GM13976 (cell line): ENCODE data around the gene ZNF785.
A peak's percentile ranks its signal among the peaks of the same experiment; 100 is the strongest.

Source experiments
- DNase-seq: peaks from one replicate; pipeline ENCODE4 v3.0.0; 2012; ENCODE audit warnings: low spot score
- CTCF ChIP-seq: IDR thresholded peaks from 2 replicates; pipeline ENCODE4 v1.5.1; 2012; ENCODE audit warnings: borderline replicate concordance, mild to moderate bottlenecking; ENCODE audit not compliant: insufficient read depth; ENCODE audit errors: extremely low read depth, missing control alignments, control extremely low read depth
- in situ Hi-C: fragments of 300-500 bp; cut with MboI; formaldehyde crosslinking; loops from one replicate; pipeline ENCODE4 v1.12.0; 2022; ENCODE audit warnings: low sequenced_read_pairs, mixed read lengths, inconsistent platforms; ENCODE audit not compliant: unreplicated experiment

Gene ZNF785

GRCh38 chr16:30609926-30610839 lies 24.7 kb upstream of the ZNF785 start, which contains the start of gene ZNF689:
ZNF689 (minus strand) TSS chr16:30610389; CDS start chr16:30610041, 348 bp downstream.
- peak; percentile 97 for DNase-seq
- in situ Hi-C loops, result loop anchor here (25.0 kb wide), 2 partner anchors 173 to 498 kb away; partner anchors contain the start of genes DCTPP1, GDPD3, MAPK3 and SEPHS2
- no peak for TF ChIP-seq CTCF

GRCh38 chr16:30609002-30609925 lies 23.8 kb upstream of the ZNF785 start:
- TF ChIP-seq CTCF, result no peak
- in situ Hi-C loops, result loop anchor here (25.0 kb wide), 2 partner anchors 172 to 497 kb away; partner anchors contain the start of genes DCTPP1, GDPD3, MAPK3 and SEPHS2
- DNase-seq, result peak; percentile 69

- TF ChIP-seq CTCF, result no peak
Observed at GRCh38 chr16:30606004-30606403, 20.5 kb upstream of the ZNF785 start.

GRCh38 chr16:30605158-30605557 lies 19.7 kb upstream of the ZNF785 start:
- no peak for DNase-seq
- TF ChIP-seq CTCF, result no peak
- in situ Hi-C loops, result loop anchor here (25.0 kb wide), 2 partner anchors 168 to 493 kb away; partner anchors contain the start of genes DCTPP1, GDPD3, MAPK3 and SEPHS2

More at GRCh38 chr16:30606004-30606403, 20.5 kb upstream of the ZNF785 start:
- in situ Hi-C loops, result loop anchor here (25.0 kb wide), 2 partner anchors 169 to 494 kb away; partner anchors contain the start of genes DCTPP1, GDPD3, MAPK3 and SEPHS2
- no peak for DNase-seq

- in situ Hi-C loops, result loop anchor here (25.0 kb wide), 2 partner anchors 167 to 492 kb away; partner anchors contain the start of genes DCTPP1, GDPD3, MAPK3 and SEPHS2
- no peak for TF ChIP-seq CTCF
- no peak for DNase-seq
Observed at GRCh38 chr16:30604316-30604947, 18.9 kb upstream of the ZNF785 start.
